Measurements from ENCODE around the gene CFP.

DNA sequence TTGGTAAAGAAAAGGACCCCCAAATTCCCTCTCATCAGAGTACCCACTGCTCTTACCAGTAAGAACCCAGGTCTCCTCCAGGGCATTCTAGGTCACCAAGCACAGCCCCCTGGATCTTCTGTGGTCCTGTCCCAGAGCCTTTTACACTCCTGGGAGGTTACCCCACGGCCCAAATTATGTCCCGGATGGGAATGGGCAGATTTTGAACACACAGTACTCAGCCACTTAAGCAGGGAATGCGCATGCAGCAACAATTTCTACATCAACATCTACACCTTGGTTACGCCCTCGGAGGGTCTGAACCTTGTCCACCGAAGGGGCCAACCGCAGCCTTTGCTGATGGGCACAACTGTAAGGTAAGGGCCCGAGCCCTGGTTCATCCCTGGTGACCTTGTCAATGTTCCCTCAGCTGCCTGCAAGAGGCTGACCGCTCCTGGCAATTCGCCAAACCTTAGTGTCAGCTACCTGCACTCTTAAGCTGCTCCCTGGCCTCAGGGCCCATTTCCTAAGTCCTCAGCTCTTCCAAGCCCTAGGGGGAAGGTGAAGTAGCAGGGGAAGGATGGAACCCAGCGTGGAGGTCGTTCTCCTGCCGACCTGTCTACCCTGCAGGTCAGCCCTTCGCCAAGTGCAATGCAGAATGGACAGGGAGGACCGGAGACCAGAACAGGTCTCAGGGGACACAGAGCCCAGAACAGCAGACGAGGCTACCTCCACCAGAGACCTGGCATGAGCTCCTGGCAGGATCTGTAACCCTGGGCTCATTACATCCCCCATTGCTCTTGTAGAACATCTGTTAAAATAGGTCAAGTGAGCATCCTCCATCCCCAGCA, 41.6 kb downstream of the CFP start:
- TF ChIP-seq, protein P1, sequence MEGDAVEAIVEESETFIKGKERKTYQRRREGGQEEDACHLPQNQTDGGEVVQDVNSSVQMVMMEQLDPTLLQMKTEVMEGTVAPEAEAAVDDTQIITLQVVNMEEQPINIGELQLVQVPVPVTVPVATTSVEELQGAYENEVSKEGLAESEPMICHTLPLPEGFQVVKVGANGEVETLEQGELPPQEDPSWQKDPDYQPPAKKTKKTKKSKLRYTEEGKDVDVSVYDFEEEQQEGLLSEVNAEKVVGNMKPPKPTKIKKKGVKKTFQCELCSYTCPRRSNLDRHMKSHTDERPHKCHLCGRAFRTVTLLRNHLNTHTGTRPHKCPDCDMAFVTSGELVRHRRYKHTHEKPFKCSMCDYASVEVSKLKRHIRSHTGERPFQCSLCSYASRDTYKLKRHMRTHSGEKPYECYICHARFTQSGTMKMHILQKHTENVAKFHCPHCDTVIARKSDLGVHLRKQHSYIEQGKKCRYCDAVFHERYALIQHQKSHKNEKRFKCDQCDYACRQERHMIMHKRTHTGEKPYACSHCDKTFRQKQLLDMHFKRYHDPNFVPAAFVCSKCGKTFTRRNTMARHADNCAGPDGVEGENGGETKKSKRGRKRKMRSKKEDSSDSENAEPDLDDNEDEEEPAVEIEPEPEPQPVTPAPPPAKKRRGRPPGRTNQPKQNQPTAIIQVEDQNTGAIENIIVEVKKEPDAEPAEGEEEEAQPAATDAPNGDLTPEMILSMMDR (IDR thresholded peaks at IDR 0.05; ENCODE audit: borderline replicate concordance, extremely low read depth, low read length, poor library complexity, severe bottlenecking) = no peak
- no peak for TF ChIP-seq EZH2 (IDR thresholded peaks at IDR 0.05; ENCODE audit: borderline replicate concordance, low read depth, low read length, severe bottlenecking)
